Neural cell (in vitro differentiated cells): ENCODE results near the gene TRIM43B. TPM values are rescaled to one million over a fixed set of nuclear protein-coding genes. Genes with fewer than 3 reads are reported as not detected.
"Not testable (repeated sequence)": the region's sequence is repeated elsewhere in the genome, so short reads cannot be mapped to it uniquely, and the experiment has no call there.

ENCODE experiments used
- H2AFZ ChIP-seq: fragments of 200-600, 300-800 bp; sonication (generic), shearing (Covaris generic); 2 replicates; pipeline ENCODE4 v1.6.0; 2014; ENCODE audit warnings: low read depth, mild to moderate bottlenecking, antibody characterized with exemption, low read length, moderate library complexity
- H3F3A ChIP-seq: fragments of 200-600 bp; shearing (Covaris generic); 2 replicates; pipeline ENCODE4 v1.6.1; 2016; ENCODE audit warnings: mild to moderate bottlenecking, moderate library complexity, mixed read lengths, antibody characterized with exemption, low read length; ENCODE audit not compliant: insufficient read depth, poor library complexity, severe bottlenecking
- H3K27ac ChIP-seq: fragments of 200-600, 300-800 bp; sonication (generic), shearing (Covaris generic); 2 replicates; pipeline ENCODE4 v1.5.1; 2014; ENCODE audit warnings: mild to moderate bottlenecking, low read length, moderate library complexity
- H3K27me3 ChIP-seq: fragments of 300-800, 200-600 bp; sonication (generic), shearing (Covaris generic); 2 replicates; pipeline ENCODE4 v1.6.0; 2014; ENCODE audit warnings: mild to moderate bottlenecking, low read depth, low read length, moderate library complexity; ENCODE audit not compliant: insufficient read depth
- H3K36me3 ChIP-seq: fragments of 300-800, 200-600 bp; sonication (generic), shearing (Covaris generic); 2 replicates; pipeline ENCODE4 v1.5.1; 2014; ENCODE audit warnings: mild to moderate bottlenecking, antibody characterized with exemption, low read length, moderate library complexity; ENCODE audit not compliant: insufficient read depth
- H3K4me2 ChIP-seq: fragments of 300-800, 200-600 bp; sonication (generic), shearing (Covaris generic); 2 replicates; pipeline ENCODE4 v1.6.0; 2014; ENCODE audit warnings: mild to moderate bottlenecking, low read length
- H3K4me3 ChIP-seq: fragments of 300-800, 200-600 bp; sonication (generic), shearing (Covaris generic); 2 replicates; pipeline ENCODE4 v1.5.1; 2014; ENCODE audit warnings: mild to moderate bottlenecking, low read length, moderate library complexity
- H3K79me2 ChIP-seq: fragments of 200-600 bp; shearing (Covaris generic); replicated peaks from 2 replicates; pipeline ENCODE4 v1.6.0; 2014; ENCODE audit warnings: mild to moderate bottlenecking, low read length, moderate library complexity; ENCODE audit not compliant: insufficient read depth
- H3K9ac ChIP-seq: fragments of 300-800, 200-600 bp; sonication (generic), shearing (Covaris generic); 2 replicates; pipeline ENCODE4 v1.6.1; 2016; ENCODE audit warnings: mild to moderate bottlenecking, low read length, mixed read lengths
- H3K9me2 ChIP-seq: fragments of 200-600 bp; shearing (Covaris generic); 2 replicates; pipeline ENCODE4 v1.6.1; 2016; ENCODE audit warnings: mild to moderate bottlenecking, low read length, mixed read lengths; ENCODE audit not compliant: insufficient read depth
- H3K9me3 ChIP-seq: fragments of 200-600, 300-800 bp; sonication (generic), shearing (Covaris generic); 2 replicates; pipeline ENCODE4 v1.6.1; 2016; ENCODE audit warnings: mild to moderate bottlenecking, mixed run types, low read length, moderate library complexity, mixed read lengths
- H4K20me1 ChIP-seq: fragments of 200-600 bp; shearing (Covaris generic); 2 replicates; pipeline ENCODE4 v1.6.1; 2016; ENCODE audit warnings: mild to moderate bottlenecking, mixed run types; ENCODE audit not compliant: insufficient read depth
- polyA plus RNA-seq: library from polyadenylated mRNA; depleted of rRNA; stranded (reverse); fragments of >200 nt; gene quantifications from 2 replicates; pipeline ENCODE4 v1.2.3, GENCODE V29; 2014

The TRIM43B gene
- polyA plus RNA-seq, 1 donor from 2014 or later = not detected

GRCh38 chr2:95463292-95463691 lies 21.3 kb downstream of the TRIM43B start:
- not testable (repeated sequence) for H3K9ac ChIP-seq, H3K9me3 ChIP-seq, H3K4me2 ChIP-seq, H4K20me1 ChIP-seq, H3K27me3 ChIP-seq, H3K9me2 ChIP-seq, H3K27ac ChIP-seq, H3K79me2 ChIP-seq, H3K36me3 ChIP-seq, H3F3A ChIP-seq, H2AFZ ChIP-seq, H3K4me3 ChIP-seq

GRCh38 chr2:95445317-95445716 lies 39.2 kb downstream of the TRIM43B start:
- H4K20me1 ChIP-seq, H3K4me2 ChIP-seq, H3K4me3 ChIP-seq, H3F3A ChIP-seq, H3K9me3 ChIP-seq, H3K9ac ChIP-seq, H3K79me2 ChIP-seq, H3K9me2 ChIP-seq, H3K27ac ChIP-seq, H3K27me3 ChIP-seq, H2AFZ ChIP-seq, H3K36me3 ChIP-seq: not testable (repeated sequence)

DNA sequence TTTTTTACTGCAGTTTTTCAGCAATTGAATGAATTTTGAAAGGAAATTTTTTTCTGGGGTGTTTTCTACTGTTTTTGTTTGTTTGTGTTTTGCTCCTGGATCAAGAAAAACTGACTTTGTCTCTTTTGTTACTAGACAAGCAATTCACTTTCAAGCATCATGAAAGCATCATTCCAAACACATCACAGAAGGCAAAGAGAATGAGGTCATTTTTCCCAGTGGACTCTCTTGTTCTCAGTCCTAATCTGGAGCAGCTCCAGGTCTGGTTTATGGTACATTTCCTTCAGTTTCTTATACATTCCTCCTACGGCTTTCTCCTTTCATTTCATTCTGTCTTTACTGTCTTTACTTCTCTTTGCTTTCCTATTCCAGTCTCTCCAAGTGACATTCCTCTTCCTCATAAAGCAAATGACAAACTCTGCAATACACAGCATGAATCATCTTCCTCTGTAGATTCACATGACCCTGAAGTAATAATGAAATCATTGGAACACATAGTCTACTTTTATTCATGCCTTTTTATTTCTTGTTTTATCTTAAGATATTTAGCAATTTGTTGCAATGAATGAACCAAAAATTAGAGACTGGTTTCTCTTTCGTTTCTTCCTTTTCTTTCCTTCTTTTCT lies 42.0 kb downstream of the TRIM43B start:
- not testable (repeated sequence) for H3K79me2 ChIP-seq, H3K9me2 ChIP-seq, H3K27me3 ChIP-seq, H3K27ac ChIP-seq, H3K9ac ChIP-seq, H3K4me2 ChIP-seq, H4K20me1 ChIP-seq, H3K4me3 ChIP-seq, H3F3A ChIP-seq, H3K36me3 ChIP-seq, H2AFZ ChIP-seq, H3K9me3 ChIP-seq

DNA sequence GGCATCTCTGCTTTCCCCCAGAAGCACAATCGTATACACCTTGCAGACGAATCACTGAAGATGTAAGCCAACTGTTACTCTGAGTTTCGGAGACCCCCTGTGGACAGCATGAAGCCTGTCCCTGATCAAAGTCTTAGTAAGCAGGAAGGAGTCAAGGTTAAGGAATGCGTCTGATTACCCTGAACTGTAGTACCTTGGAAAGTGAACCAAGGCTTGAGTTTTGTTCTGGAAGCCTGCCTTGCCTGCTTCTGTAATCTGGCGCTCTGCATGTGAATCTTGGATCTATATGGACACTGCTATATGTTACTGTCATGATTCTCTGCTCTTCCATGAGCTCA lies 48.7 kb downstream of the TRIM43B start:
- not testable (repeated sequence) for H2AFZ ChIP-seq, H3K79me2 ChIP-seq, H3K9me3 ChIP-seq, H4K20me1 ChIP-seq, H3K27me3 ChIP-seq, H3K9ac ChIP-seq, H3K27ac ChIP-seq, H3K36me3 ChIP-seq, H3F3A ChIP-seq, H3K9me2 ChIP-seq, H3K4me2 ChIP-seq, H3K4me3 ChIP-seq

- not testable (repeated sequence) for H3K9me2 ChIP-seq, H3K36me3 ChIP-seq, H3K4me2 ChIP-seq, H3K9me3 ChIP-seq, H2AFZ ChIP-seq, H3K4me3 ChIP-seq, H3F3A ChIP-seq, H3K27ac ChIP-seq, H3K79me2 ChIP-seq, H3K27me3 ChIP-seq, H4K20me1 ChIP-seq, H3K9ac ChIP-seq
These were observed 49.2 kb downstream of the TRIM43B start for GRCh38 chr2:95435162-95435871.

GRCh38 chr2:95434507-95435076 lies 50.0 kb downstream of the TRIM43B start:
- not testable (repeated sequence) for H3K27ac ChIP-seq, H3K27me3 ChIP-seq, H3K36me3 ChIP-seq, H3K9ac ChIP-seq, H3K9me2 ChIP-seq, H3K9me3 ChIP-seq, H3F3A ChIP-seq, H3K4me3 ChIP-seq, H3K4me2 ChIP-seq, H3K79me2 ChIP-seq, H2AFZ ChIP-seq, H4K20me1 ChIP-seq

- not testable (repeated sequence) for H3K27ac ChIP-seq, H3K9ac ChIP-seq, H3F3A ChIP-seq, H3K9me3 ChIP-seq, H4K20me1 ChIP-seq, H3K4me3 ChIP-seq, H3K9me2 ChIP-seq, H2AFZ ChIP-seq, H3K27me3 ChIP-seq, H3K79me2 ChIP-seq, H3K36me3 ChIP-seq, H3K4me2 ChIP-seq
These were observed 50.6 kb downstream of the TRIM43B start for GRCh38 chr2:95433973-95434372.

DNA sequence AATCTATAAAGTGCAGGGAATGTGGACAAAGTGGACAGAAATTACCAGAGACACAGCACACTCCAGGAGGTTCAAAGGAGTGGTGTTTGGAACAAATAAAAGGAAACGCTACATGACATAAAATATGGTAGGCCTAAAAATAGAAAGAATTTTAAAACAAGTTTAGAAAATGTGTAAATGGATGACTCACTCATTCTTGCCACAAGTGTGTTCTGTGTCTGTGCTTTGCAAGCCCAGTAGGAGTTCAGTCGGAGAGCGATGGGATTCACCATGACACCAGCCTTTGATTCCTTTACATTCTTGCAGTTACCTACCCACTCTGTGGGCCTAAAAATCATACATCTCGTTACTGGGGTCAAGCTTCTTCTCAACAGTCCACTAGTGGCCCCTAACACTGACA lies 51.2 kb downstream of the TRIM43B start:
- not testable (repeated sequence) for H3K36me3 ChIP-seq, H4K20me1 ChIP-seq, H3K27ac ChIP-seq, H3K27me3 ChIP-seq, H3F3A ChIP-seq, H3K79me2 ChIP-seq, H3K9me2 ChIP-seq, H3K9me3 ChIP-seq, H3K9ac ChIP-seq, H2AFZ ChIP-seq, H3K4me3 ChIP-seq, H3K4me2 ChIP-seq
